Activated CD4-positive, CD25-positive, alpha-beta regulatory T cell (primary cell): Measurements from ENCODE around the gene FGGY.
"Not testable (repeated sequence)": the region's sequence is repeated elsewhere in the genome, so short reads cannot be mapped to it uniquely, and the experiment has no call there.

ENCODE experiments used
- DNase-seq, 4 experiments: peaks; one replicate each; lab custom pipeline; 2025; lab: John Stamatoyannopoulos, UW

Gene FGGY

DNA sequence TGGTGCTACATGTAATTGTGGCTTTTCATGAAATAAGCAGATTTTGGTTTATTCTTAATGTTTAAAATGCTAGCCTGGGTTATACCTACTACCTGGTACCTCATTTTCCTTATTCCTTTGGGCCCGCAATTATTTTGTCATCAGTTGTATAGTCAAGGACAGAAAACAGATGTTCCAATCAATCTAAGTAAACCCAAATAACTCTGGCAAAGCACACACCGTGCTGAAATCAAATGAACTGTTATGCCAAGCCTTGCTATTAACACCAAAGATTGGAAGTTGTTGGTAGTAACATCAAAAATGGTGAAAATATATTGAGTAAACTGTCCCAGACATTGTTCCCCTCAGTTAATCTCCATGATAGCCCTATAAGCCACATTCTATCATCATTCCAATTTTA, 248.9 kb downstream of the FGGY start:
- no peak for DNase-seq

DNA sequence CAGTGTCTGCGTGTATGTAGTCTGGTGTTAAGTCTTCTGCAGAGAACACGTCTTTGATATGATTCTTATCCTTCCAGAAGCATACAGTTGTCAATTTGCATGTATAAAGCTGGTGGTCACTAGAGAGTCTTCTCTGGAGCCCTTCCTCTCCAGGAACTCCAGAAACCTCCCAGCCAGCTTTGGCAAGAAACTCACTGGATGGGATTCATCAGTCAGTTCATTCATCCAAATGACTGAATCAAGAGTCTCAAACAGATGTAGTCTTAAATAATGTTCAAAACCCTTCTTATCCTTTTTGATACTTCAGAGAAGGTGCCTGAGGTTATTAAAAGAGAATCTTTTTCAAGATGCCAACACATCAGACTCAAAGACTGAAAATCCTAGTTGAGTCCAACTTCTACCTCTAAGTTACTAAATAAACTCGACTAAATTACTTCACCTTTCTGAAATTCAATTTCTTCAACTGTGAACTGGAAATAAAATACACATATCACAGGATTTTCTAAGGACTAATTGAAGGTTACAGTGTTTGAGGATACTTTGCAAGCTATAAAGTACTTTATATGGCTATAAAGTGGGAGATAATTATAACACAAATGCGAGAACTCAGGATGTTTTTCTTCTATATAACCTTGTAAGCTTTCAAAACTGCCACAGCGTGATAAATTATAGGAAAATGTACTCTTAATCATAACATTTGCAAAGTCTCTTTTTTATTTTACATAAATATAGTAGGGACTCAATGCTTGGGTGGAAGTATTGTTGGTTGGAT, 252.4 kb downstream of the FGGY start:
- DNase-seq: no peak

DNA sequence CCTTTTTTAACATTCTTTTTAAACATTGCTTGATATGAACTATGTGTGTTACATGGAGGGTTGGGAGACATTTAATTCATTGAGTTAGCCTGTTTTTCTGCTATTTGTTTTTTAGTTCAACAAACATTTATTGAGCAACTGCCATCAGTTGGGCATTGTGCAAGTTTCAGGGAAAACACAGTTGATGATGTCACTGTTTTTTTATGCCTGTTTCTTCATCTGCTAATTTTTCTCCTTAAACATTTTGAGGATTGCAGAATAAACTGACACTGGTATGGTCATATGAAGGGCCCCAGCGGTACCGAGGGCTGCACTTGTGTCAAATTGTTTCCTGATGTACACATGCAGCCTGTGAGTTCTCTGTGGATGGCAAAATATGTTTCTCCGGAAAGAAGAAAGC, 253.0 kb downstream of the FGGY start:
- no peak for DNase-seq

DNA sequence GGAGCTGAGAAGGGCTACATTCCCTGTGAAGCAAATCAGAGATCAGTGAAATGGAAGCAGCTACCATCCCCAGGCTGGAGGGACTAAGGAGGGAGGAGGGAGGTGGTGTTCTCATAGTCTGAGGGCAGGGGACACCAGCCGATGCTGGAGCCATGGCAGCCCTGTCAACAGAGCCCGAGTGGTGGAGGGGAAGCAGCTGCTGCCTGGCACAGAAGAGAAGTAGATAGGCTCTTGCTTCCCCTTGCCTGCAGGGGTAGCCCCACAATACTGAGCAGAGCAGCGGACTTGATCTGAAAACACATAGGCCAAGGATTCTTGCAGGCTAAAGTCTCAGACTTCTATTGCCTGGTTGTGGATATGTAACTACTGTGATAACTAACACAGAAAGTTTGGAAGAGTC, 255.1 kb downstream of the FGGY start:
- no peak for DNase-seq

DNA sequence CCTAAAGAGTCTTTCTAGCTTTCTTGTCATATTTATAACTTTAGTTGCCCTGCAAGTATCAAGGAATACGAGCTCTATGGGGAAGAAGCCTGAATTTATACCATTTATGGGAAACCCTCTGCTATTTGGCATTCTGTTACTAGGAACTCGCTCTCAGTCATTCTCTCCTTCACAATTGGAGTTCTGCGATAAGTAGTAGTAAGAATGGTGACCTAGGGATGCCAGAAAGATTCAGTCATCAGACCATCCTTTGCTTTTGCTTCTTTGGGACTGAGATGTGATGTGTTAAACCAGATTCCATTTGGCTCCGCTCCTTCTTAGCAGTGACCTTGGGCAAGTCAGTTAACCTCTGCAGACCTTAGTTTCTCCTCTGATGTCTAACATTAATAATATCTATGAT, 256.5 kb downstream of the FGGY start:
- DNase-seq: no peak

DNA sequence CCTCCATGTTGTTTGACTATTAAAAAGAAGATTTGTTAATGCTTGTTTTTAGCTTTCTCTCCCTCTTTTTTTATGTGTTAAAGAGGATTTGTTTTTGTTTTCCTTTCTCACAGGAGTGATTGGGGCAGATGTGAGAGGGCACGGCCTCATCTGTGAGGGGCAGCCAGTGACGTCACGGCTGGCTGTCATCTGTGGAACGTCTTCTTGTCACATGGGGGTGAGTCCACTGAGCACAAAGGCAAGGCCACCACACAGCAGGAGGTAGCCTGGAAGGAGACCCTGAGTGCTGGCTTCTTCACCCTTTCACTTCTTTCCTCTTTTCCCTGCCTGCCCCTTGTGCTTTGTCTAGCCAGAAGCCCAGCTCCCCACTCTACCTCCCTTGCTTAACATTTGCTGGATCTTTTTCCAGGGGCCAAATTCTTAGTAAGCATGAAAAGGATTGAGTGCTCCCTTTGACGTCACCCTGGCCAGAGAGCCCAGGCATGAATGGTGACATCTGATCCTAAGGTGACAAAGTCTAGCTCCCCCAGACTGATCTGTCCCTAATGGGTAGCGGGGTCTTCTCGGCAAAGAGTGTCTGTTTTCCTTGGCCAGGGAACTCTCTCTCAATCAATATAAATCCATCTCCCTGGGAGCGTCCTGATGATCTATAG, 257.2 kb downstream of the FGGY start:
- no peak for DNase-seq

DNA sequence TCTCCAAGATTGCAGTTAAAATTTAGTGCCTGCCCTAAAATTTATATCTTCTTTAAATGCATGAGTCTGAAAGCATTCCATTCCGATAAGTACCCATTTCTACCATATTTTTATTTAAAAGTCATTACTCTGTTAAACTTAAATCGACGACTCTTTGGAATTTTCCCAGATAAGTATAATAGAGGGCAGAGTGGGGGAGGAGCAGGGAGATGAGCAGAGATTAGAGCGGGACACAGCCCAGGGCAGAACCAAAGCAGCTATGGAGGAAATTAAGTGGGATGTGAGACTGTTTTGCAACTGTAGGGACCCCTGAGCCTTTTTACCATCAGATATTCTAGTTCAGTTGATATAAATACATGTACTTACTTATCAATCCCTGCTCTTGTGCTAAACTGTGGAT, 257.9 kb downstream of the FGGY start:
- no peak for DNase-seq

DNA sequence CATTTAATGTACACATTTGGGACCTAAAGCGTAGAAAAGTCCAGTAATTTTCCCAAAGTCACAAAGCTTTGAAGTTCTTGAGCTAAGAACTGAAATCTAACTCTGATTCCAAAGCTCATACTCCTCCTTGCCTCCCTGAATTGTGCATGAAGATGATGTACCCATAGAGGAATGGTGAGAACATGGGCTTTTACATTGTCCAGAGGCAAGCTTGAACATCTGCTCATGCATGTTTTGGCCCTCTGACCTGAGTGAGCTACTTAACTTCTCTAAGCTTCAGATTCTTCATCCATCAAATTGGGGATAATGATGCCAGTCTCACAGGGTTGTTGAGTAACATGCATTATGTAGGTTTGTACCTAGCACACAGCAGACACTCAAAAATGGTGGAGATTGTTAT, 259.5 kb downstream of the FGGY start:
- DNase-seq: no peak

DNA sequence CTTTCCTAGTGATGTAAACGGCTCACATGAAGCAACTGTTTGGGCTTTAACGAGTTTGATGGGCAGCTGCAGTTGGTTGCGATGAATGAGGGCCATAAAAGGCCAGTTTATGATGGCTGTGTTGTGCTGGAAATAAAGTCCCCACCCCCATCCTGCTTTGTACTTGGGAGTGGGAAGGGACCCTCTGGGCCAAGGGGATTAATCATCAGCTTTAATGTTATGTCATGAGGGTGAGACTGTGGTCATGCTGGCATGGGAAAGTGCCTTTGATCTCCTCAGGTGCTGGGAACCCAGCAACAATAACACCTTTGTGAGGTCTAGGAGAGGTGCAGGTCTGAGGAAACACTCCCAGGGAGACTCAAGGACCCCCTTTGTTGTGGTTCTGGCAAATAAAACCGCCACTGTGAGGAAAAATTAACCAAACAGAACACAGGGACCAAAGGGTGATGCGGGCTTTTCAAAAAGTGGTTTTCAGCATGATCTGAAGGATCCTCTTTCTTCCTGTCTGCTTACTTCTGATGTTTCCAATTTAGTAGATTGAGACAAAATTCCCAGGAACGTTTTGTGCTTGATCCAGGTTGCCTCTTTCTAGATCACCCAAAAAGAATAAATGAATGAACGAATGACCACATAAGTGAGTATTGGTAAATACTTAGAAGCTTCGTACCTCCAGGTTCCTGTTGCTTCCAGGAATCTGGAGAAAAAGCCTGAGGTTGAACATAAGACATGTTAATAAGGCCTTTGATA, 260.1 kb downstream of the FGGY start:
- DNase-seq: no peak

DNA sequence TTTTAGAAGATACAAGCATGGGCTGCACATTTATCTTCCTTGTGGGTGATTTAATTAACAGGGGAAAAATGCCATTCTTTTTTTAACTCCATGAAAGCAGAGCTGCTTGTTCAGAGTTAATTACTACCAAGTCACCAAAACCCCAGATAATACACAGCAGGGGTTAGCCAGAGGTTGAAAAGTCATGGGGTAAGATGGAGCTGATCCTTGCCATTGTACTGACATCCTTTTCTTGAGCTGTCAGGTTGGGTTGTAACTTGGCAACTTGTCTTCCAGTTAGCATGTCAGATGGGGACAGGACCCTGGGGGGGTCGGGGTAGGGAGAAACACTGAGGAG, 260.6 kb downstream of the FGGY start:
- no peak for DNase-seq

DNA sequence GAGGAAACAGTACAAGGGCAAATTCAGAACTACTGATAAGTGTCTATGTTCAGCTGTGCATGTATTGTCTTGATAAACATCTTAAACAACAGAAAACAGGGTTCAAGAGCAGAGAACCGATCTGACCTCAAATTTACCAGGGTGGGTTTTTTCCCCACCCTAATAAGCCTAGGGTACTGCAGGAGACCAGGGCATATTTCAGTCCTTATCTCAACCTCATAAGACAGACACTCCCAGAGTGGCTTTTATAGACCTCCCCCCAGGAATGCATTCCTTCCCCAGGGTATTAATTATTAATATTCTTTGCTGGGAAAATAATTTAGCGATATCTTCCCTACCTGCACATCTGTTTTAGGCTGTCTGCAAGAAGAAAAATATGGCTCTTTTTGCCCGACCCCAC, 261.7 kb downstream of the FGGY start:
- DNase-seq: not testable (repeated sequence)

DNA sequence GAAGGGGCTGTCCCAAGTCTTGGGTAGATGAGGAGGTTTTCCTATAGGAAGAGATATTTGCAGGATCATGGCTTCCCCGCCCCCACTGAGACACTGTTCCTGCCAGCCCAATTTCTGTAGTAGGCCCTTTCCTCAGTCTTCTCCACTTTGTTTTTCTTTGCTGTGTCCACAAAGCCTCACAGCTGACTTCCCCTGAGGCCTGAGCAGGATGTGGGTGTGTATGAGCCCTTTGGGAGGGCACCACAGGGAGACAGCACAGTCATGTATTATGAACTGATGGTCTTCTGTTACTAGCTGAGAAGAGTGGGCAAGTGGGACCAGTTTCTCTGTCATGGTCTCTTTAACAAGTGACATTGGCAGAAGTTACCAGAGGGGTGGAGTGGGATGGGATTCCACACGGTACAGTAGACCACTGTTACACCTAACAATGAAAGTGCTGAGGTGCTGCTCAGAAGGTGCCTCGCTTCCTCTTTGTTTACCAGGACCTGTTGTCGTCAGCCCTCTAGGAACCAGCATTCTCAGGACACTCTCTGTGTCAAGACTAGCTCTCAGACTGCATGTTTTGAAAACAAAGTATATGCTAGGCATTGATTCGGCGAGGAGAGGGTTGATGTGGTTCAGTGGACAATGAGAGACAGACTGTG, 264.0 kb downstream of the FGGY start:
- DNase-seq: no peak

DNA sequence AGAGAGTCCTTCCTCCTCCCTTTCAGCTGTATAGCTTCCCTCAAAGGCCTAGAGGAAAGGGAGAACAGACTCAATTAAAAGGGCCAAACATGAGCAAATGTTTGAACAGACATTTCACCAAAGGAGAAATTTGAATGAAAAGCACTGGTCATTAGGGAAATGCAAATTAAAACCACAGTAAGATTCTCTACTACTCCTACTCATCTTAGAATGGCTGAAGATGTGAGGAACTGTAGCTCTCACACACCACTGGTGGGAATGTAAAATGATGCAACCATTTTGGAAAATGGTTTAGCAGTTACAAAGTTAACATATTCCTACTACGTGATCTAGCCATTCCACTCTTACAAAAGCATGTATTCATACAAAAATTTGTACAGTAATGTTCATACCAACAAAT, 264.9 kb downstream of the FGGY start:
- DNase-seq: no peak

DNA sequence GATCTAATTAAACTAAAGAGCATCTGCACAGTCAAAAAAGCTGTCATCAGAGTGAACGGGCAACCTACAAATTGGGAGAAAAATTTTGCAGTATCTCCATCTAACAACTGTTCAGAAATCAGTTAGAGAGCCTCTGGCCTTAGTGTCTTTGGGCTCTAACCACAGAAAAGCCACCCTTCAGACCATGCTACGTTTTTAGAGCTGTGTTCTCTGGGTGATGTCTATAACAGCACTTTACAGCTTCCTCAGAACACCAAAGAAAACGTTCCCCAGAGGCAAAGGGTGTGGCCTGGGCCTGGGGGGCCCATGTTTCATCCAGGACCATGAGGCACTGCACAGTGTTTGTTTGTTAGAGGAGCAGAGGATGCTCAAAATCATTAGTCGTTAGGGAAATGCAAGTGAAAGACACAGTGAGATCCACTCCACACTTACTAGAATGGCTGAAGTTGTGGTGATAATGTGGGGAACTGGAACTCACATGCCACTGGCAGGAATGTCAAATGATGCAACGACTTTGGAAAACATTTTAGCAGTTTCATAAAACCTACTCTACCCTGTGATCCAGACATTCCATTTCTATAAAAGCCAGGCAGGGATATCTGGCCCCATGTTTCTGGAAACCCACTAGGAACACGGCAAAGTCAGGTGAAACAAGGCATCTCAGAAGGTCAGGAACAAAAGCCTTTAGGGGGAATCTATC, 267.4 kb downstream of the FGGY start:
- no peak for DNase-seq

DNA sequence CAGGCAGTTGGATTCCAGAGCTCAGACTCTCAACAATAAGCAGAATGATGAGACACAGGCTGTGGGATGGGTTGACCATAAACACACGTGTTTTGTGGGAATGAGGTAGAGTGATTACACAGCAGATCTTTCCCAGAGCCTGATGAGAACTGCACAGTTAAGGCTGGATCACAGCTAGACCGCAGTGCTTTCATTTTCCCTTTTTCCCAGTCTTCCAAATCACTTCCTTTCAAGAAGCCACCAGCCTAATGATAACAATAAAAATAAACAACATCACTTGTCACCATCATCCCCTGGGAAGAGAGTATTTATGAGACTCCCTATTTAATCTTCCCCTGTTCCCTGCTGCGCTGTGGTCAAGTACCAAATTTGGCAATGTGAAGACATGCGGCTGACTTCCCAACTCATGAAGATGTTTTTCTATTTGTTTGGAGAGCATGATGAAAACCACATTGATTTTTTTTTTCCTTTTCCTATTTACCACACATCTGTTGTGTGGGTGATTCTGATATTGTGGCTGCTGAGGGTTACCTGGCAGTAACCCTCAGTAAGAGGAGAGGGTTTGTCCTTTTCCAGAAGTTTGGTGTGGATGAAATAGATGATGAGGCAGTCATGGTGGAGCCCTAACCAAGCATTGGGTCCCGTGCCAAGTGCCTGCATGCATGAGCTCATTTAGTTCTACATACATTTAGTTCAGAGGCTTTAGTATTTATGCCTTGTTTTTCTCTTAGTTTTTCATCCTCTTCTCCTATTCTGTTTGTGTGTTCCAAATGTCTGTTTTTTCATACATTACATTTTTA, 268.9 kb downstream of the FGGY start:
- DNase-seq: no peak

DNA sequence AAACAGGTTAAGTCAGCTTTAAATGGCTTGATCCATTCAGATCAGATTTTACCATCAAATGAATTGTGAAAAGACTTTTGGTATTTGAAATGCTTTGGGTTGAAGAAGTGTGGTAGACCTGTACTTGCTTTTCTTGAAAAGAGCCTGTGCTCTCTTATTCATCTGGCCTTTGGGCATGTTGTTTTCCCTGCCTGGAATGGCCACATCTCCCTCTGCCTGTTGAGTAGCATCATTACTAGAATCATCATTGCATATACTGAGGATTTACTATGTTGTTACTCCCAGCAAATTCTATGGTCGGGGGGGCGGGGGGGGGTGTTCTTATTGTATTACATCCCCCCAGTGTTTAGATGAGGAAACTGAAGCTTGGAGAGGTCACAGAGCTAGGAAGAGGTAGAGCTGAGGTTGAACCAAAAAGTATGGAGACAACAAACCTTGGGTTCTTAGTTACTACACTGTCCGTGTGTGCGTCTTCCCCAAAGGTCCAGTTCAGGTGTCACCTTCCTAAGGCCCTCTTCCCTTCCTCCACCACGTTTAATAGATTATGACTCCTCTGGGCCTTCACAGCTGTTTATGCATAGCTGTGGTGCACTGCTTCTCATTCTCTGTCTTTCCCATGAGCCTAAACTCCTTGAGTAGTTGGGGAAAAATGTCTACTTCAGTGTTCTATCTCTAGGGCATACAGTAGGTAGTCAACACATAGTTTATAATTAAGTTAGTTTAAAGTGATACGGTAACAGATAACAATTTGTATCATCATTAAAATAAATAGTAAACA, 271.5 kb downstream of the FGGY start:
- no peak for DNase-seq

DNA sequence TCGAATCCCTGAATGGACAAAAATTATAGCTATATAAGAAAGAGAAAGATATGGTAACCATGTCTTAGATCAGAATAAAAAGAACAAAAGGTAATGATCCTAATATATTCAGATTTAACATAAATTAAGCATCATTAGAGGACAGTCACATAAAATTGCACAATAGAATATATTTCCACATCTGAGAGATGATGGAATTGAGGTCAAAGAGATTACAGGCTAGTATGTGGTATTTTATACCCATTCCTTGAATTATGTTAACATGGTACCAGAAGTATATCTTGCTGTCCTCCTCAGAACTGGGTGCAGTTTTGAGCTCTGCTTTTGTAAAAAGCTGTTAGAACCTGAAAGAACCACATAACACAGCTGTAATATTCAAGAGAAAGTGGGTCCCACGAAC, 272.3 kb downstream of the FGGY start:
- DNase-seq: no peak

DNA sequence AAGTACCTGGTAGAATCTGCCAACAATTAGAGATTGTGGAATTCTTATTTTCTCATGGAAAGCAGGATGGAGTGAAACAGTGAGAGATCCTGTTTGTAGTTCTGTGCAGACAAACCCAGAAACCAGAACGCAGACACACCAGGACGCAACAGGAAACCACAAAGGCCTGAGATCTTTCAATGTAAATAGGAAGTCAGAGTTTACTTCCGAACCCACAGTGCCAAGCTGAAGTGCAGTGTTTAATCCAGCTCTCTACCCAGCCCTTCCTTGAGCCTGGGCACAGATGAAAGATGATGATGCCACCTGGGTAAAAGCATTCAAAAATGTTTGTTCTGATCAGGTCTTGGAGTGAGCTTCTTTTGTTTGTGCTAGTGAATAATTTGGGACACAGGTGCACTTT, 273.6 kb downstream of the FGGY start:
- DNase-seq: no peak

DNA sequence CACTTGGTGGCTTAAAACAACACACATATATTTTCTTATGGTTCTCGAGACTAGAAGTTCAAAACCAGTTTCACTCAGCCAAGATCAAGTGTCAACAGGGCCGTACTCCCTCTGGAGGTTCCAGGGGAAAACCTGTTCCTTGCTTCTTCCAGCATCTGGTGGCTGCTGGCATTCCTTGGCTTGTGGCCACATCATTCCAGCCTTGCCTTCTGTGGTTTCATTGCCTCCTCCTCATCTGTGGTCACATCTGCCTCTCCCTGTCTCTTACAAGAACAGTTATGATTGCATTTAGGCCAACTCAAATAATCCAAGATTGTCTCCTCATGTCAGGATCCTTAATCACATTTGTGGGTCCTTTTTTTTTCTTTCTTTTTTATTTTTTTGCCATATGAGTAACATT, 277.2 kb downstream of the FGGY start:
- no peak for DNase-seq

DNA sequence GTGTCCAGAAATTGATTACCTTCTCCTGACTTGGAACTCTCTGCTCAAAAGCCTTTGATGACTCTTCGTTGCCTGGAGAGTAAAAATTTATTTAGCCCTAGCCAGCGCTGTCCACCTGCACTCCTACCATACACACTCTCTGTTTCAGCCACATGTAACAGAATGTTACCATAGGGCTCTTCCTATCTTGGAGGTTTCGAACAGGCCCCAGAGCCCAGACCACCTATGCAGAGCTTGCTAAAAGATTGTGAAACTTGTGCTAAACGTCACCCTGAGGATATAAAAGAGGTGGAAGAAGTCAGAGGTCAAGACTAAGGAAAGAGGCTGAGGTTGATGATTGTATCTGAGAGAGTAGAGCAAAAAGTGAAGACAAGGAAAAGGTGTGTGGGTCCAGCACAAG, 280.9 kb downstream of the FGGY start:
- no peak for DNase-seq

DNA sequence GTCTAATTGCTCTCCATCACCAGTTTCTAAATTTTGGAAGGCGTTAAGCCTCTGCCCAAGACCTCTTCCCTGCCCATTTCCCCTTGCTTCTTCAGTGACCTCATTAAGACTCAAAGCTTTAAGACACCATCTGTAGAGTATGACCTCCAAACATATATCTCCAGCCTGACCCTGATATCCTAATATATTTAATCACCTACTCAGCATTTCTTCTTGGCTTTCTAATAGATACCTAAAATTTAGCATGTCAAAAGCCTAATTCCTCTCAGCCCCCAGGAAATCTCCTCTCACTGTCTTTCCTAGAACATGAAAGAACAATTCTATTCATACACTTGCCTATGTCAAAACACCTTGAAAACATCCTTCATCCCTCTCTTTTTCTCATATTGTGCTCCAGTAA, 282.3 kb downstream of the FGGY start:
- no peak for DNase-seq
